ENCODE data around the gene SGPL1.

DNA sequence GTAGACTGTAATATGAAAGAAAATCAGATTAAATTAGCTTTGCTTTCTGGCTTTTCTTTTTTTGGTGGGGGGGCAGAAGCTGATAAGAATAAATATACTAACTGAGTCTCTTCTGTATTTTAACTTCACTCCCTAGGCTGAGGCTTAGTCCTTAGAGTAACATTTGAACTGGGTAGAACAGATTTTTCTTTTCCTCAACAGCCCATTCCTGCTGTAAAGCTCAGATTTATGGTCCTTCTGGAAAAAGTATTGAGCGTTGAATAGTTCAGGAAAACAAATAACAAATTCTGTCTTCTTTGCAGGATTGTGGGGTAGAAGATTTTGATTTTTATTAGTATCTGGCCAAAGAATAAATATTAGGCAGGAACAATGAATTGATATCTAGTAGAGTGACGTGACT, 17.9 kb downstream of the SGPL1 start:
- TF ChIP-seq, protein P1, sequence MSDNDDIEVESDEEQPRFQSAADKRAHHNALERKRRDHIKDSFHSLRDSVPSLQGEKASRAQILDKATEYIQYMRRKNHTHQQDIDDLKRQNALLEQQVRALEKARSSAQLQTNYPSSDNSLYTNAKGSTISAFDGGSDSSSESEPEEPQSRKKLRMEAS (IDR thresholded peaks at IDR 0.05): no peak
- TF ChIP-seq CEBPB (IDR thresholded peaks at IDR 0.05): no peak
- no peak for TF ChIP-seq NFIC (IDR thresholded peaks at IDR 0.05)
- TF ChIP-seq TAF1 (IDR thresholded peaks at IDR 0.05; ENCODE audit: low read depth): no peak
- TF ChIP-seq ZBTB7A (IDR thresholded peaks at IDR 0.05; ENCODE audit: low read depth): no peak
- TF ChIP-seq, protein P2, sequence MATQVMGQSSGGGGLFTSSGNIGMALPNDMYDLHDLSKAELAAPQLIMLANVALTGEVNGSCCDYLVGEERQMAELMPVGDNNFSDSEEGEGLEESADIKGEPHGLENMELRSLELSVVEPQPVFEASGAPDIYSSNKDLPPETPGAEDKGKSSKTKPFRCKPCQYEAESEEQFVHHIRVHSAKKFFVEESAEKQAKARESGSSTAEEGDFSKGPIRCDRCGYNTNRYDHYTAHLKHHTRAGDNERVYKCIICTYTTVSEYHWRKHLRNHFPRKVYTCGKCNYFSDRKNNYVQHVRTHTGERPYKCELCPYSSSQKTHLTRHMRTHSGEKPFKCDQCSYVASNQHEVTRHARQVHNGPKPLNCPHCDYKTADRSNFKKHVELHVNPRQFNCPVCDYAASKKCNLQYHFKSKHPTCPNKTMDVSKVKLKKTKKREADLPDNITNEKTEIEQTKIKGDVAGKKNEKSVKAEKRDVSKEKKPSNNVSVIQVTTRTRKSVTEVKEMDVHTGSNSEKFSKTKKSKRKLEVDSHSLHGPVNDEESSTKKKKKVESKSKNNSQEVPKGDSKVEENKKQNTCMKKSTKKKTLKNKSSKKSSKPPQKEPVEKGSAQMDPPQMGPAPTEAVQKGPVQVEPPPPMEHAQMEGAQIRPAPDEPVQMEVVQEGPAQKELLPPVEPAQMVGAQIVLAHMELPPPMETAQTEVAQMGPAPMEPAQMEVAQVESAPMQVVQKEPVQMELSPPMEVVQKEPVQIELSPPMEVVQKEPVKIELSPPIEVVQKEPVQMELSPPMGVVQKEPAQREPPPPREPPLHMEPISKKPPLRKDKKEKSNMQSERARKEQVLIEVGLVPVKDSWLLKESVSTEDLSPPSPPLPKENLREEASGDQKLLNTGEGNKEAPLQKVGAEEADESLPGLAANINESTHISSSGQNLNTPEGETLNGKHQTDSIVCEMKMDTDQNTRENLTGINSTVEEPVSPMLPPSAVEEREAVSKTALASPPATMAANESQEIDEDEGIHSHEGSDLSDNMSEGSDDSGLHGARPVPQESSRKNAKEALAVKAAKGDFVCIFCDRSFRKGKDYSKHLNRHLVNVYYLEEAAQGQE (IDR thresholded peaks at IDR 0.05; ENCODE audit: low read depth): no peak
- no peak for TF ChIP-seq FOXM1 (IDR thresholded peaks at IDR 0.05; ENCODE audit: borderline replicate concordance, low read depth)
- TF ChIP-seq EP300 (IDR thresholded peaks at IDR 0.05; ENCODE audit: borderline replicate concordance): no peak
- TF ChIP-seq YY1 (IDR thresholded peaks at IDR 0.05; ENCODE audit: low read depth): no peak
- TF ChIP-seq TEAD4 (IDR thresholded peaks at IDR 0.05): no peak
- TF ChIP-seq, protein P3, sequence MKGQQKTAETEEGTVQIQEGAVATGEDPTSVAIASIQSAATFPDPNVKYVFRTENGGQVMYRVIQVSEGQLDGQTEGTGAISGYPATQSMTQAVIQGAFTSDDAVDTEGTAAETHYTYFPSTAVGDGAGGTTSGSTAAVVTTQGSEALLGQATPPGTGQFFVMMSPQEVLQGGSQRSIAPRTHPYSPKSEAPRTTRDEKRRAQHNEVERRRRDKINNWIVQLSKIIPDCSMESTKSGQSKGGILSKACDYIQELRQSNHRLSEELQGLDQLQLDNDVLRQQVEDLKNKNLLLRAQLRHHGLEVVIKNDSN (IDR thresholded peaks at IDR 0.05): no peak
- no peak for TF ChIP-seq RAD21 (IDR thresholded peaks at IDR 0.05; ENCODE audit: low read depth)

Data from Ishikawa (cell line).